ENCODE results near the gene PALM3.

Gene PALM3

GRCh38 chr19:14073925-14074838, 12.3 kb upstream of the PALM3 start:
- ChIA-PET CTCF (interaction anchor here (0.9 to 6.9 kb wide), 19 partner anchors 8 to 237 kb away, joined by 3 to 106 read pairs (median 5); partner anchors contain the start of genes ASF1B, IL27RA and PALM3), POLR2A (no interaction called here)
- TF ChIP-seq, protein P1, sequence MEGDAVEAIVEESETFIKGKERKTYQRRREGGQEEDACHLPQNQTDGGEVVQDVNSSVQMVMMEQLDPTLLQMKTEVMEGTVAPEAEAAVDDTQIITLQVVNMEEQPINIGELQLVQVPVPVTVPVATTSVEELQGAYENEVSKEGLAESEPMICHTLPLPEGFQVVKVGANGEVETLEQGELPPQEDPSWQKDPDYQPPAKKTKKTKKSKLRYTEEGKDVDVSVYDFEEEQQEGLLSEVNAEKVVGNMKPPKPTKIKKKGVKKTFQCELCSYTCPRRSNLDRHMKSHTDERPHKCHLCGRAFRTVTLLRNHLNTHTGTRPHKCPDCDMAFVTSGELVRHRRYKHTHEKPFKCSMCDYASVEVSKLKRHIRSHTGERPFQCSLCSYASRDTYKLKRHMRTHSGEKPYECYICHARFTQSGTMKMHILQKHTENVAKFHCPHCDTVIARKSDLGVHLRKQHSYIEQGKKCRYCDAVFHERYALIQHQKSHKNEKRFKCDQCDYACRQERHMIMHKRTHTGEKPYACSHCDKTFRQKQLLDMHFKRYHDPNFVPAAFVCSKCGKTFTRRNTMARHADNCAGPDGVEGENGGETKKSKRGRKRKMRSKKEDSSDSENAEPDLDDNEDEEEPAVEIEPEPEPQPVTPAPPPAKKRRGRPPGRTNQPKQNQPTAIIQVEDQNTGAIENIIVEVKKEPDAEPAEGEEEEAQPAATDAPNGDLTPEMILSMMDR (IDR thresholded peaks at IDR 0.05; ENCODE audit: control extremely low read depth, extremely low read depth, low read depth, missing control alignments) = no peak
- no peak for DNase-seq (ENCODE audit: extremely low spot score)

DNA sequence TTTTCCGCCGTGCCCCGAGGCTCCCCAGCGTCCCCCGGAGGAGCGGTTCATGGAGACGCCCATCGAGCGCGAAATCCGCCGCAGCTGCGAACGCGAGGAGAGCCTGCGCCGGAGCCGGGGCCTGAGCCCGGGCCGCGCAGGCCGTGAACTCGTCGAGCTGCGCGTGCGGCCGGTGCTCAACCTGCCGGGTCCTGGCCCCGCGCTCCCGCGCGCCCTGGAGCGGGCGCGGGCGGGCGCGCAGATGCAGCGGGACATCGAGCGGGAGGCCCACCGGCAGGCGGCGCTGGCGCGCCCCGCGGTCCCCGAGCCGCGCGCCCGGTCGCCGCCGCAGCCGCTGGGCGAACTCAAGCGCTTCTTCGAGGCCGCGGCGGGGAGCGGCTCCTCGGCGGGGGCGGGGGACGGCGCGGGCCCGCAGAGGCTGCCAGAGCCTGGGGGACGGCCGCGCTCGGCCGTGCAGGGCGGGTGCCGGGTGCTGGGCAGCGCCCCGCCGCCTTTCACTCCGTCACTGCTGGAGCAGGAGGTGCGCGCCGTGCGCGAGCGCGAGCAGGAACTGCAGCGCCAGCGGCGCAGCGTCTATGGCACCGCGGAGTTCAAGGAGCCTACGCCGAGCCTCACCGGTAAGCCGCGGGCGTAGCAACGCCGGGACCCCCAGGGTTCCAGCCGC, 11.5 kb upstream of the PALM3 start:
- TF ChIP-seq, protein P1 (IDR thresholded peaks at IDR 0.05; ENCODE audit: control extremely low read depth, extremely low read depth, low read depth, missing control alignments) = peak; percentile 90
- DNase-seq (ENCODE audit: extremely low spot score) = peak; percentile 83
- POLR2A ChIA-PET = interaction anchor here (0.5 kb wide), 1 partner anchor 1765 kb away, joined by 10 read pairs; no protein-coding TSS in a partner anchor
- CTCF ChIA-PET = interaction anchor here (0.6 to 6.9 kb wide), 29 partner anchors 9 to 300 kb away, joined by 3 to 106 read pairs (median 5); partner anchors contain the start of genes ASF1B, C19orf53, IL27RA and NANOS3

- POLR2A ChIA-PET = no interaction called here
- TF ChIP-seq, protein P1 (IDR thresholded peaks at IDR 0.05; ENCODE audit: control extremely low read depth, extremely low read depth, low read depth, missing control alignments) = no peak
- CTCF ChIA-PET = interaction anchor here (0.6 to 6.9 kb wide), 33 partner anchors 9 to 299 kb away, joined by 3 to 106 read pairs (median 4); partner anchors contain the start of genes ASF1B, C19orf53, IL27RA and NANOS3
- peak; percentile 65 for DNase-seq (ENCODE audit: extremely low spot score)
Measured at GRCh38 chr19:14072535-14073260, 10.8 kb upstream of the PALM3 start, which contains the start of gene MISP3. TSS of gene MISP3 (plus strand) at chr19:14072786. CDS start at chr19:14073310, 524 bp downstream.

DNA sequence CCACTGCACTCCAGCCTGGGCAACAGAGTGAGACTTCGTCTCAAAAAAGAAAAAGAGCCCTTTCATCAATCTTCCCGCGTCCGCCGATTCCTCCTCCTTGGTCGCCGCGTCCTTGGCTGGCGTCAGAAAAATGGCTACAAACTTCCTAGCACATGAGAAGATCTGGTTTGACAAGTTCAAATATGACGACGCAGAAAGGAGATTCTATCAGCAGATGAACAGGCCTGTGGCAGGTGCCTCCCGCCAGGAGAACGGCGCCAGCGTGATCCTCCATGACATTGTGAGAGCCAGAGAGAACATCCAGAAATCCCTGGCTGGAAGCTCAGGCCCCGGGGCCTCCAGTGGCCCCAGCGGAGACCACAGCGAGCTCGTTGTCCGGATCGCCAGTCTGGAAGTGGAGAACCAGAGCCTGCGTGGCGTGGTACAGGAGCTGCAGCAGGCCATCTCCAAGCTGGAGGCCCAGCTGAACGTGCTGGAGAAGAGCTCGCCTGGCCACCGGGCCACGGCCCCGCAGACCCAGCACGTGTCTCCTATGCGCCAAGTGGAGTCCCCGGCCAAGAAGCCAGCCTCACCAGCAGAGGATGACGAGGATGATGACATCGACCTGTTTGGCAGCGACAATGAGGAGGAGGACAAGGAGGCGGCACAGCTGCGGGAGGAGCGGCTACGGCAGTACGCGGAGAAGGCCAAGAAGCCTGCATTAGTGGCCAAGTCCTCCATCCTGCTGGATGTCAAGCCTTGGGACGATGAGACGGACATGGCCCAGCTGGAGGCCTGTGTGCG, 8.6 kb upstream of the PALM3 start:
- no peak for DNase-seq (ENCODE audit: extremely low spot score)
- ChIA-PET CTCF (interaction anchor here (1.1 to 6.9 kb wide), 17 partner anchors 12 to 481 kb away, joined by 3 to 106 read pairs (median 7); partner anchors contain the start of genes ASF1B, IL27RA and PALM3), POLR2A (no interaction called here)
- TF ChIP-seq, protein P1 (IDR thresholded peaks at IDR 0.05; ENCODE audit: control extremely low read depth, extremely low read depth, low read depth, missing control alignments) = no peak

GRCh38 chr19:14066134-14066533, 4.3 kb upstream of the PALM3 start:
- DNase-seq (ENCODE audit: extremely low spot score) = no peak
- CTCF ChIA-PET = interaction anchor here (1.4 kb wide), 1 partner anchor 34 kb away, joined by 3 read pairs; the partner anchor contains the start of gene IL27RA
- TF ChIP-seq, protein P1 (IDR thresholded peaks at IDR 0.05; ENCODE audit: control extremely low read depth, extremely low read depth, low read depth, missing control alignments) = no peak
- POLR2A ChIA-PET = no interaction called here
